GM21576 (cell line): ENCODE data around the gene EVA1A.
"Not testable (repeated sequence)": the region's sequence is repeated elsewhere in the genome, so short reads cannot be mapped to it uniquely, and the experiment has no call there.

Experiments used
- ATAC-seq: cut with Tn5 transposase; IDR thresholded peaks from one replicate; pipeline ENCODE4 v1.9.1; 2021; ENCODE audit warnings: mild to moderate bottlenecking, moderate library complexity; ENCODE audit not compliant: unreplicated experiment

EVA1A gene

DNA sequence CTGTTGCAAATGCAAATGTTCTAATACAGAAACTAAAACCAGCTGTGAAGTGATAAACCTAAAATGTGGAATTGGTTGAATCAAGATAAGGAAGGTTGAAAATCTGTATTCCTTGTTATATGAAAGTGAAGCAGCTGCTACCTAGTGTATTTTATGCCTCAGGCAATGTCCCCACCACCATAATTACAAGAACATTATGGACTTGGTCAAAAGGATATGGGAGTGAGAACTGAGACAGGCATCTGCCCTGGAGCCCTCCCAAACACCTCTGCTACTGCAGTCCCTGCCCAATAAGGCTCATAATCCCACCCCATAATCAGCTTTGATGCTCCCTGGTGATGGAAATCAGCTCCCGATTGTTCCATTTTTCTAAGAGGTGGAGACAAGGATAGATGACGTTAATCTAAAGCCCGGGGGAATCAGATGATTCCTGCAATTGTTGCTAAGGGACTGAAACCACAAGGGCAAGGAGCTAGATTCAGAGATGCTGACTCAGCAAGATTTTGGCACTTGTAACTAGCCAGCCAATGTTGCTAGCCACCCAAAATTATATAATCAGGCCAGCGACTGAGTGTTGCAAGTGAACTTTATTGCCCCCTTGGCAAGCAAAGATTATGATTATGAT is 69.5 kb downstream of the EVA1A start:
- no peak for ATAC-seq

DNA sequence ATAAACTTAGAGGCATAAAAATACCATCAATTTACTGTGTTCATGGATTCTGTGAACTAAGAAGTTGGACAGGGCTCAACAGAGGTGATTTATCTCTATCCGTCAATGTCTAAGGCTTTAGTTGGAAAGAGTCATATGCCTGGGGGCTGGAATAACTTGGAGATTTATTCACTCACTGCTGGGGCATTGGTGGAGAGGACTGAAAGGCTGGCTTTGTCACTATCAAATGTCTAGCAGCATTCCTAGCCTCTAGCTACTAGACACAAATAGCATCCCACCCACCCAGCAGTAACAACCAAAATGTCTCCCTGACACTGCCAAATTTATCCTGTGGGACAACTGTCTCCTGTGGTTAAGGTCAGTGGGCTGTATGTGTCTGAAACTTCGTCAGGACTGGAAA is 71.0 kb downstream of the EVA1A start:
- ATAC-seq, result no peak

DNA sequence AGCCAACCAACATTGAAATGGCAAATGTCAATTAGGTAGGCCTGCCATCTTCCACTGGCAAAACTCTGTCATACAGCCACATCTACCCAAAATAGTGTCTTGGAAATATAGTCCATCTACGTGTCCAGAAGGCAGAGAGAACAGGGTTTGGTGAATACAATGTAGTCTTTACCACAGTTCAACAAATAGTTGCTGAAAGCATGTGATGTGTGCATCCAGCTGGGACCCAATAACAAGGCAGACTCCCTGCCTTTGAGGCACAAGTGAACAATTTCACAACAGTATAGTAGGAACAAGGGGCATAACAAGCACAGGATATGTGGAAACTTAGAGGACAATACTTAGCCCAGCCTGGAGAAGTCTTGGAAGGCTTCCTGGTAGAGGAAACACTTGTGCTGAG is 72.6 kb downstream of the EVA1A start:
- no peak for ATAC-seq

DNA sequence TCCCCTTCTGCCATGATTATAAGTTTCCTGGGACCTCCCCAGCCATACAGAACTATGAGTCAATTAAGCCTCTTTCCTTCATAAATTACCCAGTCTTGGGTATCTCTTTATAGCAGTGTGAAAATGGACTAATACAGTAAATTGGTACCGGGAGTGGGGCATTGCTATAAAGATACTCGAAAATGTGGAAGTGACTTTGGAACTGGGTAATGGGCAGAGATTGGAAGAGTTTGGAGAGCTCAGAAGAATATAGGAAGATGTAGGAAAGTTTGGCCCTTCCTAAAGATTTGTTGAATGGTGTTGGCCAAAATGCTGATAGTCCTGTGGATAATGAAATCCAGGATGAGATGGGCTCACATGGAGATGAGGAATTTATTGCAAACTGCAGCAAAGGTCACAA is 74.0 kb downstream of the EVA1A start:
- ATAC-seq, result not testable (repeated sequence)

DNA sequence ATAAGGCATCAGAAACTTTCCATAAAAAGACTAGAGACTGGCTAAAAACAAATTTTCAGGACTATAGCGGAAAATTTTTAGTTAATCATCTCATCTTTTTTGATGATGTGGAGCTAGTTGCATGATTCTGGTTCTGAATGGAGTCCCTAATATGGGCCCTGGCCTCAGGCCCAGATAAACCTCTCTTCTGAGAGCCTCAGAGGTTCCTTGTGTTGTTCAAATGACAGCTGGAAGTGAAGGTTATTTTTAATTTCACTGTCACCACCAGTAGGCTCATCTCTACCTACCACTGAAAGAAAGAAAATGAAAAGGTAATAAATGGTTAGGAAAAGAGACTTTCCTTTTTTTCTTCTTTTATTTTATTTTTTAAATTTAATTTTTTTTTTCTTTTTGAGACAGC is 75.9 kb downstream of the EVA1A start:
- no peak for ATAC-seq

DNA sequence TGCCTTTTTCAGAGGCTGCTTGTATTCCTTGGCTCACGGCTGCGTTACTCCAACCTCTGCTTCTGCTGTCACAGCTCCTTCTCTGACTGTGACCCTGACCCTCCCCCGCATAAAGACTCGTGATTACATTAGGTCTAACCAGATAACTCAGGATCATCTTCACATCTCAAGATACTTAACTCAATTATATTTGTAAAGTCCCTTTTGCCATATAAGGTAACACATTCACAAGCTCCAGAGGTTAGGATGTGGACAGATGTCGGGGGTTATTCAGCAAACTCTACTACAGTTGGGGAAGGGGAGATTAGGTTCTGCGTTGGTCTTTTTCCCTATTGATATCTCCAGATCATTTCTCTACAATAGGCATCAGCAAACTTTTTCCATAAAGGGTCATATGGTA is 76.9 kb downstream of the EVA1A start:
- ATAC-seq, result no peak

DNA sequence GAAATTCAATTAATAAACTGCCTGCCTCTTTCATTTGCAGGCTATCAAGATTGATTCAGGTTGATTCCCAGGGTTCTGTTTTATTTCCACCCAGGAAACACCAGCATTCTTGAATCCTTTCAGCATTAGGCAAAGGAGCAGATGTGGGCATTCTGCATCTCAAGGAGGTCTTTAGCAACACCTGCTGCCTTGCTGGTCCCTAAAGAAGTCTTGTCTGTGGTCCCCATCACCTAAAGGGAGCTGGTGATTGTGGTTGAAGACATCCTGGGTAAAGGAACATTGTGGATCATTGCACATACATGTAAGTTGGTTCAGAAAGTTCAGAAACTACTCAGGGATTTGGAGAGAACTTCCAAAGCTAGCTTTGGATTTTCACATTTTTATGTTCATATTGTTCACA is 78.3 kb downstream of the EVA1A start:
- ATAC-seq, result no peak

DNA sequence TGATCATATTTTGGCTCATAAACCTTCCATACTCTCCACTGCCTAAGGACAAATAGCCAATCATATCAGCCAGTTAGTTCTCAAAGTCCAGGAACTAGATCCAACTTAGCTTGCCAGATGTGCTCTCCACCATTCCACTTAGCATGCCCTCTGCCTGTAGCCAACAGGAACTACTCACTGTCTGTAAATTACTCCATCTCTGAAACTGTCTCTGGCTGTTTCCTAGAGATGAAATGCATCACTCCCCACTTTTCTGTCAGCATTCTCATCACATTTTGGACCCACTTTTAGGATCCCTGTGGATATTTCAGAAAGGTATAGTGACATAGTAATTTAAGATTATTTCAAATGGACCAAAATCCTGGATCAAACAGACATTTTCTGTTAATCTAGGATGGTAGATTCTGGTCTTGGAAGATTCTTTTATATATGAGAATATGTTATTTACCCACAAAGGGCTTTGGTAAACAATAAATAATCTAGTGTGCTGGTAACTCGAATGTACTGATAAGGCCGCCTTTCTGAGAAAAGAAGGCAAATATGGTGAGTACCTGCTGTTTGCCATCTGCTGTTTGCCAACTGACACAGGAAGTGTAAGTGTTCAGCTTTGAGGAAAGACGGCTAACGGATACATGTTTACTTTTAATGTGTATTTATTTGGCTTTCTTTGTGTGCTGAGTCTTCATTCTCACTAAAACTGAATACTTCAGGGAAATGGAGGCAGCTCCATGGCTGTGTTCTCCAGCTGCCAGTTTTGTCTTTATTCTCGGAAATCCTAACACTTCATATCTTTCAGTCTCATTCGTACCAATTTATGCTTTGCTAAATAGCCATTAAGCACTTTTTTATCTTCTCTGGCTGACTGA is 79.5 kb downstream of the EVA1A start:
- no peak for ATAC-seq

DNA sequence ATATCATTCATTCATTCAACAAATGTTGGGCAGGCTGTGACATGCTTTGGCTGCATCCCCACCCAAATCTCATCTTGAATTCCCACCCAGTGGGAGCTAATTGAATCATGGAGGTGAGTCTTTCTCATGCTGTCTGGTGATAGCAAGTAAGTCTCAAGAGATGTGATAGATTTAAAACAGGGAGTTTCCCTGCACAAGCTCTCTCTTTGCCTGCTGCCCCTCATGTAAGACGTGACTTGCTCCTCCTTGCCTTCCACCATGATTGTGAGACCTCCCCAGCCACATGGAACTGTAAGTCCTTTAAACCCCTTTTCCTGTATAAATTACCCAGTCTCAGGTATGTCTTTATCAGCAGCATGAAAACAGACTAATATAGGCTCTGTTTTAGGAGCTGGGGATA is 83.0 kb downstream of the EVA1A start:
- ATAC-seq, result not testable (repeated sequence)

DNA sequence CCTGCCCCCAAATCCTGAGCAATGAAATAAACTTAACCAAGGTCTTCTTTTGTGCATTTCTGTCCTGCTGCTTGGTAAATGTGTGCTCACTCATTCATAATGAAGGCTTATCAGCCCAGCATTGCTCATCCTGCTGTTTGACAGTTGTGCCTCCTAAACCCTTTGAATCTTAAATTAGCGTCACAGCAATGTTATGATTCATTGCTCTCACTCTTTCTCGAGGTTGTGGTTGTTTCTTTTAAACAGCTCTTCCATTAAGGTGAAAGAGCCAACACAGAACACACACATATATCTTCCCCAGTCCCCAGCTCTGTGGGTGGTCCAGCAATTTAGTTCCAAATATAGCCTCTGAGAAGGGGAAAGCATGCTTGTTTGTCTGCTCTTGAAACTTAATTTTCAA is 84.0 kb downstream of the EVA1A start:
- no peak for ATAC-seq

DNA sequence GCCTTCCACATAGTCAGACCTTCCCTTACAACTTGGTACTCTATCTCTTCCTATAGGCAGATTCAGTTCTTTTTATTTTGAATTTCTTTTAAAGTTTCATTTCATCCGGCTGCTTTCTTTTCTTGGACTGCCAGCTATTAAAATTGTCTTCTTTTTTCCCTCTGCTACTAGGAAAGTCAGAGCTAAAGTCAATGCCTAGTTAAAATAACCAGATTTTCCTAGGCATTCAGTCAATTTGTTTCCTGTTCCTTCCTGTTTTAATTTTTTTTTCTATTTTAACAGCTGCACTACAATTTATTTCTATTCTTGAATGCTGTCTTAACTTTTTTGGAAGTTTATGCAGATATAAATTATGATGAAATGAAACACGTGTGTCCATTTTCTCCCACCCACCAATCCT is 84.8 kb downstream of the EVA1A start:
- ATAC-seq, result no peak

DNA sequence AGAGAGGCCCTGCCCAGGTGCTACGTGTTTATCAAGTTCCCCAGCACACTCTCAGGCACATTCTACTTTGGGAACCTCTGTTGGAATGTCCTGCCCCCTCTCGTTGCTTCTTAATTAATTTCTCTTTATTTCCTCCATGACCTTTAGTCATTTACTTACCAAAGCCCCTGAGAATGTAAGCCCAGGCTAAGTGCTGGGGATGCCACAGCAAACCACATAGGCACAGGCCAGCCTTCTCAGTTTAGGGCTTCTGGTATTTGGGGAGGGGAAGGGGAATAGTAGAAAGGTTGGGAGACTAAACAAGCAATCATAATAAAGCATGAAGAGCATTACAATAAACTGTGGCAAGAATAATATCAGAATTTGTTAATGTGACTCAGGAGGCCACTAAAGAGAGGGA is 85.7 kb downstream of the EVA1A start:
- no peak for ATAC-seq

DNA sequence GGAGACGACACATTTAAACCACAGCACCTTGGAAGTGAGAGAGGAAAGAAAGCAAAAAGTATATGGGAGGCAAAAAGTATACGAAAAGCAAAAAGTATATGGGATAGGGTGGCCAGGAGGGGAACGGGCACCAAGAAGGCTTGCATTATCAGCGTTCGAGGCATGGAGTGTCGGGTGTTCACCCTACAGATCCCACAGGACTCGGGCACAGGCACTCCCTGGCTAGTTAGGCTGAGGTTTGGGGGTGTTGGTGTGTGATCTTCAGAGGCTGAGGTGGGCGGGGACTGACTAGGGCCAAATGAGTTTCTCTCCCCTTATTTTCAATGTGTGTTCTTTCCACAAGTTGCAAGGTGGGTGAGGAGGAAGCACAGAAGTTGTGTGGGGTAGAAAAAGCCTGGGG is 86.6 kb downstream of the EVA1A start:
- ATAC-seq, result no peak

DNA sequence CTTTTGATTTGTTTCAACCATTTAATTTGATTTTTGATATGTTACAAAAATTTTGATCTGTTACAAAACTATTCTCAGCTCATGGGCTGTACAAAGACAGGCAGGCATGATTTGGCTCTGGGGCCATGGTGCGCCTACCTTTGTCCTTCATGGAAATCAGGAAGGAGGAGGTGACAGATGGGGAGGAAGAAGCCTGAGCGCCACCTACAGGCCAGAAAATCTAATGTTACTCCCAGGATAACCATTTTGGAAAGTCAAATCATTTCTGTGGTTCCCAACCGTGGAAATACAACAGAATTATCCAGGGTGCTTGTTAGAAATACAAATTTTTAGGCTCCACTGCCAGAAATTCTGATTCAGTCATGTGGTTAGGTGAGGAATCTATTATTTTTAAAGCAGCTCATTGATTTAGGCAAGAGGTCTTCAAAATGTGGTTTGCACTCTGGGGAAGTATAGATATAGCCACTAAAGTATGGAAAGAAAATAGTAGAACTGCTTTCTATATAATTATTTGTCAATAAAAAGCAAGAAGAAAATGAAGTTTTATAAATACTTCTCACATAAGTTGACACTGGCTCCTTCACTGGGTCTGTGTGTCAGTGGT is 93.9 kb downstream of the EVA1A start:
- no peak for ATAC-seq

DNA sequence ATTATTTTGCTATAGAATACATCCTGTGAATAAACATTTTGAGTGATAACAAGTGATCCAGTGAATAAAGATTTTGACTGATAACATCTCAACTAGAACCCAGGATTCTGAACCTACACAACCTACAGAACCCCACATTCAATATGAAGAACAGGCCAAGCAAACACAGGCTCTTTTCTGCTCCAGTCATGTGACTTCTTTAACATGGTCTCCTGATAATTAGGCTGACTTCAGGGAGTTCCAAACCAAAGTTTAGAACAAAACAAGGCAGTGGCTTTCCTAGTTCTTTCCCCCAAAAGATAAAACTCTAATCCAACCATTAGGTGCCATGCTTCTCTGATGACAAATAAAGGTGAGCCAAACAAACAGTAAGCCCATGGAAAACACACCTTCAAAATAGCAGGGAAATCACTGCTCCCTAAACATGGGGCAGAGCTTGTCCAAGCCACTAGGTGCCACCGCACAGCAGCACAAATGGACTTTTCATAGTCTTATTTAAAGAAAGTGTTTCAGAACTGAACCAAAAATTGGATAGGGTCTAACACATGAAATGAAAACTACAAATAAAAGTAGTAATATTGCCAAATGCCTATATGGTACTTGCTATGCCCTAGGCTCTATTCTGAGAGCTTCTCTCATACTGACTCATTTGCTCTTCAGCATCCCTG is 95.3 kb downstream of the EVA1A start:
- ATAC-seq, result no peak

DNA sequence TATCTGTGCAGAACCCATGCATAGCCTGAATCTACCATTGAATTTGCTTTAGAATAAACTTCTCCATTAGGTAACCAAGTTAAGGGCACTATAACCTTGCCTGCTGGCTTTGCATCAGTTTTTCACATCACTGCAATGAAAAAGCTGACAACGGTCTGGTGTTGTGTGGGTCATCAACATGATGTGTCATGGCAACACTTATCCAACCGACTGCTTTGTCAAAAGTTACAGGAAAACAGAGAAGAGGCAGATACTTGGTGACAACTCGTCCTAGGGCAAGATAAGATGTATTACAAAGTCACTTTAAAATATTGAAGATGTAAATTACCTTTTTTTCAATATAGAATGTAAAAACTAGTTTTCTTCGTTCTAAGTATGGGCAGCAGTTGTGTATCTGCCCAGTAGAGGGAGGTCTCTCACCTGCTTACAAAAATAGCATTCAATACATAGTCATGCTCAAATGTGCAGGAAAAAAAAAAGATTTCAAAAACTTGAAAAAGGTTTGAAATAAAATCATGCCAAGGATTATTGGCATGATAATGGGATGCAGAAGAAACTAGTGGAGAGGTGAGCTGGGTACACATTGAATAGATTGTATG is 96.3 kb downstream of the EVA1A start:
- ATAC-seq, result no peak

DNA sequence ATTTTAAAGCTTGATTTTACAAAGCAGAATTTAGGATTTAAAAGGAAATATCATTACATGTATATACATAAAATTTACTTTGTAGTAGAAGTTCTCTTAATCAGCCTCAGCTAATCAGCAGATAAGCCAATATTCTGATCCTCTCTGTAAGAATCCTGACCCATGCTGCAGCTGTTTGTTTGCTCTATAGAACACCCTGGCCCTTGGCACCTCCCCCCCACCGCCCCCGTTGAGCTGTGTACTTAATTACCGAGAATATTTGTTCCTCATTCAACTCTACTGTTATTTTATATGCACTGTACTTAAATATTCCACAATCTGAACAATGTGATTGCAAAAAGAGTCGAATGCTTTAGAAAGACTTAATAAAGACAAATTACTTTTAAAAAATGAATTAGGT is 98.0 kb downstream of the EVA1A start:
- no peak for ATAC-seq

DNA sequence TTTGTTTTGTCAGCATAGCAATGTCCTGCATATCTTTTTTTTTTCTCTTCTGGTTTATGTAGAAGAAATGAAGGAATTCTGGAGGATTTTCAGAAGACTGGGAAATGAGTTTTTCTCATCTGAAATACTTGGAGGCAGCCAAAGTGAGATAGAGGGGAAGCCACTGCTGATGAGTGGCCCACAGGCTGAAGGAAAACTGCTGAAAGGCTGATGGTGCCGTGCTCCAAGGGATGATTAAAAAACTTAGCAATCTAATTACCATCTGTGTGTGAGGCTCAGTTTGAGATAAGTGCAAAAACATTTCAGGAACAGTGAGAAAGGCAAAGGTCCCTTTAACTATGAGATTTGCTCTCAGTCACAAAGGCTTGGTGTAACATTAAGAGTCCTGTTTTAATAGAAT is 98.5 kb downstream of the EVA1A start:
- ATAC-seq, result no peak

DNA sequence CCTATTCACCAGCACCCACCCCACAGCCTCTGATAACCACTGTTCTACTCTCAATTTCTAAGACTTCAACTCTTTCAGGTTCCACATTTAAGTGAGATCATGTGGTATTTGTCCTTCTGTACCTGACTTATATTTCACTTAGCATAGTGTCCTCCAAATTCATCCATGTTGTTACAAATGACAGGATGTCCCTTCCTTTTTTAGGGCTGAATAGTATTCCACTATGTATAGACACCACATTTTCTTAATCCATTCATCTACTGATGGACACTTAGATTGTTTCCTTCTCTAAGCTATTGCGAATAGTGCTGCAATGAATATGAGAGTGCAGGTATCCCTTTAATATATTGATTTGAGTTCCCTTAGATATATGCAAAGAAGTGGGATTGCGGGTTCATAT is 100.1 kb downstream of the EVA1A start:
- ATAC-seq, result no peak

DNA sequence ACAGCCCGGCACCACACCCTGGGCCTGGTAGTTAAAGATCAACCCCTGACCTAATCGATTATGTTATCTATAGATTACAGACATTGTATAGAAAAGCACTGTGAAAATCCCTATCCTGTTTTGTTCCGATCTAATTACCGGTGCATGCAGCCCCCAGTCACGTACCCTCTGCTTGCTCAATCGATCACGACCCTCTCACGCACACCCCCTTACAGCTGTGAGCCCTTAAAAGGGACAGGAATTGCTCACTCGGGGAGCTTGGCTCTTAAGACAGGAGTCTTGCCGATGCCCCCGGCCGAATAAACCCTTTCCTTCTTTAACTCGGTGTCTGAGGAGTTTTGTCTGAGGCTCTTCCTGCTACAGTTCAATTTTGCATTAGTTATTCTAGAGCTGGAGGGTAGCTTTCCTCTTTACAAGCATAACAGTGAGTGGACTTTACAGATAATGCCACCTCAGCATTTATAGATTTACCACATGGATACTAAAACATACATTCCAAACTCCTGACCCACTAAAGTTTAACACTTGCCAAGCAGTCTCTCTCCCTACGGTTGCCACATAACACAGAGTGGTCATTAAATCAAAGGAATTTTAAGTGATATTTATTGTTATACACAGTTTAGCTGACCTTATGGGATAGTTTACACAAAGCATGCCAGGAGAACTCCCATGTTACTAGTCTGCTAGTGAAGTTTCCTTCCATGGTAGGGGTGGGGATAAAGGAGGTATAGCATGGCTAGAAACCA is 101.0 kb downstream of the EVA1A start:
- ATAC-seq, result no peak

DNA sequence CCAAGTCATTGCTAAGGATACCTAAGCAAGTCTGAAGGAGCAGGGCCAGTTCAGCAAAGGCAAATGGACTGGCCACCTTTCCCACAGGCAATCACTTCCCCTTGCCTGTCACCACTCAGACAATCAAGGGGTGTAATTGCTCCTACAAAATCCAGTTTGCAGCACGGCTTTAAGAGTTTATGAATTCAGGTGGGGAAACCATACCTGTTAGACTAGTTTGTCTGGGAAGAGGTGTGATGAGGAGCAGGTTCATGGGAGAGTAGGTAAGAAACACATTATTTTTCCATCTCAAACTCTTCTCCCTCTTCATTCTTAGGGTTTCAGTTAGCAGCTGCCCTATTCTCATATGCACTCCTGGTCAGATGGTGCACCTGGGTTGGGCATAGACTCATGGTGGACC is 102.5 kb downstream of the EVA1A start:
- no peak for ATAC-seq
